ENCODE results near the gene FADS6.

- TF ChIP-seq CTCF (IDR thresholded peaks at IDR 0.05) (no peak), POLR2A (IDR thresholded peaks at IDR 0.05) (no peak)
Measured at GRCh38 chr17:74925242-74925641, 31.8 kb upstream of the FADS6 start.
